D721Med (cell line): ENCODE results near the gene TCIRG1.

ENCODE experiments used
- DNase-seq: peaks from one replicate; pipeline ENCODE4 v3.0.0; 2011; ENCODE audit warnings: low spot score; ENCODE audit not compliant: insufficient read length
- FAIRE-seq: peaks from 2 replicates; lab custom pipeline; 2011; peaks lifted over from hg19 to GRCh38; lab: Jason Lieb, UNC
- CTCF ChIP-seq: IDR thresholded peaks from 2 replicates; pipeline ENCODE4 v1.5.1; 2012; ENCODE audit warnings: mild to moderate bottlenecking, control low read depth; ENCODE audit not compliant: insufficient read depth; ENCODE audit errors: missing control alignments

Gene TCIRG1

GRCh38 chr11:68096962-68097361, 58.1 kb downstream of the TCIRG1 start:
- TF ChIP-seq CTCF, result no peak
- FAIRE-seq (no peak), DNase-seq (no peak)

GRCh38 chr11:68099057-68099456, 60.2 kb downstream of the TCIRG1 start:
- FAIRE-seq (no peak), DNase-seq (no peak)
- no peak for TF ChIP-seq CTCF

GRCh38 chr11:68099474-68100405, 60.9 kb downstream of the TCIRG1 start:
- DNase-seq, result no peak
- TF ChIP-seq CTCF, result no peak
- no peak for FAIRE-seq
